Neural progenitor cell (in vitro differentiated cells): ENCODE data around the gene HLA-DQB1. TPM values are rescaled to one million over a fixed set of nuclear protein-coding genes. Genes with fewer than 3 reads are reported as not detected.

Experiments
- DNase-seq: peaks from one replicate; pipeline ENCODE4 v3.0.0-alpha.2; 2016; ENCODE audit warnings: low spot score
- H2AFZ ChIP-seq: fragments of 200-600 bp; sonication (generic); replicated peaks from 2 replicates; pipeline ENCODE4 v1.6.1; 2016; ENCODE audit warnings: antibody characterized with exemption
- H3F3A ChIP-seq: fragments of 200-600 bp; sonication (generic); 2 replicates; pipeline ENCODE4 v1.6.1; 2016; ENCODE audit warnings: antibody characterized with exemption, low read depth
- H3K27ac ChIP-seq: fragments of 200-600 bp; sonication (generic); 2 replicates; pipeline ENCODE4 v1.5.1; 2016; ENCODE audit warnings: mild to moderate bottlenecking
- H3K27me3 ChIP-seq: fragments of 200-600 bp; sonication (generic); 2 replicates; pipeline ENCODE4 v1.6.1; 2016; ENCODE audit warnings: mild to moderate bottlenecking, moderate library complexity
- H3K36me3 ChIP-seq: fragments of 200-600 bp; sonication (generic); 2 replicates; pipeline ENCODE4 v1.5.1; 2016
- H3K4me1 ChIP-seq: fragments of 200-600 bp; sonication (generic); 2 replicates; pipeline ENCODE4 v1.6.1; 2016; ENCODE audit warnings: mixed run types
- H3K4me2 ChIP-seq: fragments of 200-600 bp; sonication (generic); 2 replicates; pipeline ENCODE4 v1.6.1; 2016
- H3K4me3 ChIP-seq: fragments of 200-600 bp; sonication (generic); 2 replicates; pipeline ENCODE4 v1.5.1; 2016
- H3K79me2 ChIP-seq: fragments of 200-600 bp; sonication (generic); 2 replicates; pipeline ENCODE4 v1.6.1; 2016; ENCODE audit warnings: low read depth
- H3K9ac ChIP-seq: fragments of 200-600 bp; sonication (generic); 2 replicates; pipeline ENCODE4 v1.6.1; 2016
- H3K9me3 ChIP-seq: fragments of 200-600 bp; sonication (generic); 2 replicates; pipeline ENCODE4 v1.5.1; 2016; ENCODE audit warnings: low read depth
- H4K20me1 ChIP-seq: fragments of 200-600 bp; sonication (generic); 2 replicates; pipeline ENCODE4 v1.6.1; 2016; ENCODE audit warnings: low read depth
- H3K27ac Mint-ChIP-seq: 3 replicates; pipeline ENCODE4 v1.8.0; 2021; ENCODE audit warnings: mixed read lengths
- H3K27me3 Mint-ChIP-seq: 2 replicates; pipeline ENCODE4 v1.8.0; 2022; ENCODE audit warnings: low read depth, mild to moderate bottlenecking, inconsistent platforms, moderate library complexity, mixed read lengths; ENCODE audit not compliant: insufficient read depth
- H3K36me3 Mint-ChIP-seq: 3 replicates; pipeline ENCODE4 v1.8.0; 2021; ENCODE audit warnings: mixed read lengths
- H3K4me1 Mint-ChIP-seq: 3 replicates; pipeline ENCODE4 v1.8.0; 2021; ENCODE audit warnings: mixed read lengths
- H3K4me3 Mint-ChIP-seq: 3 replicates; pipeline ENCODE4 v1.8.0; 2021; ENCODE audit warnings: mild to moderate bottlenecking, moderate library complexity, mixed read lengths
- H3K9me3 Mint-ChIP-seq: 3 replicates; pipeline ENCODE4 v1.8.0; 2020; ENCODE audit warnings: mixed read lengths
- EZH2 ChIP-seq: fragments of 200-600 bp; sonication (generic); IDR thresholded peaks from 2 replicates; pipeline ENCODE4 v1.6.1; 2017; ENCODE audit warnings: antibody characterized with exemption, mild to moderate bottlenecking, moderate library complexity
- EZH2phosphoT487 ChIP-seq: fragments of 200-600 bp; sonication (generic); IDR thresholded peaks from 2 replicates; pipeline ENCODE4 v1.6.1; 2017; ENCODE audit warnings: antibody characterized with exemption
- total RNA-seq: library from RNA; depleted of rRNA; stranded (reverse); fragments of >200 nt; gene quantifications from 2 replicates; pipeline ENCODE4 v1.2.3, GENCODE V29; 2015; ENCODE audit warnings: low replicate concordance
- TF ChIP-seq, protein P1 (sequence below): fragments of 200-600 bp; sonication (generic); IDR thresholded peaks from 2 replicates; pipeline ENCODE4 v1.5.1; 2017; ENCODE audit warnings: antibody characterized with exemption, mild to moderate bottlenecking

HLA-DQB1 gene
- total RNA-seq, 1 donor from 2014 or later: 4.7 TPM

DNA sequence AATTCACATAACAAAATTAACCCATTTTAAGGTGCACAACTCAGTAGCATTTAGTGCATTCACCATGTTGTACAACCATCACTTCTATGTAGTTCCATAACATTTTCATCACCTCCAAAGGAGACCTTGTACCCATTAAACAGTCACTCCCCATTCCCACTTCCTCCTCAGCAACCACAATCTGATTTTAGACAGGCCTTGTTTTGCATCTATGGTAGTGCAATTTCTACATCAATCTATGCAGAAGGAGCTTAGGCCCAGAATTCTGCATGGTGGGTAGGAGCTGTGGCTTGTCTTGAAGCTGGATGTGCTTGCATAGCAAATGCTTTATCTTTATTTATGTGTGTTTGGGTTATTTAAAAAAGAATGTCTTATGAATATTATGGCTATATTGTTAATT is 42.8 kb downstream of the HLA-DQB1 start:
- no peaks in the 10 kb centered on the region for H3F3A ChIP-seq
- H3K79me2 ChIP-seq: no peaks in the 10 kb centered on the region
- no peaks in the 10 kb centered on the region for H3K27me3 ChIP-seq
- H3K27me3 Mint-ChIP-seq: no peaks in the 10 kb centered on the region
- peaks cover 3% of the 10 kb centered on the region for H3K9me3 Mint-ChIP-seq
- TF ChIP-seq EZH2 (no peak), EZH2phosphoT487 (no peak)
- TF ChIP-seq, protein P1, sequence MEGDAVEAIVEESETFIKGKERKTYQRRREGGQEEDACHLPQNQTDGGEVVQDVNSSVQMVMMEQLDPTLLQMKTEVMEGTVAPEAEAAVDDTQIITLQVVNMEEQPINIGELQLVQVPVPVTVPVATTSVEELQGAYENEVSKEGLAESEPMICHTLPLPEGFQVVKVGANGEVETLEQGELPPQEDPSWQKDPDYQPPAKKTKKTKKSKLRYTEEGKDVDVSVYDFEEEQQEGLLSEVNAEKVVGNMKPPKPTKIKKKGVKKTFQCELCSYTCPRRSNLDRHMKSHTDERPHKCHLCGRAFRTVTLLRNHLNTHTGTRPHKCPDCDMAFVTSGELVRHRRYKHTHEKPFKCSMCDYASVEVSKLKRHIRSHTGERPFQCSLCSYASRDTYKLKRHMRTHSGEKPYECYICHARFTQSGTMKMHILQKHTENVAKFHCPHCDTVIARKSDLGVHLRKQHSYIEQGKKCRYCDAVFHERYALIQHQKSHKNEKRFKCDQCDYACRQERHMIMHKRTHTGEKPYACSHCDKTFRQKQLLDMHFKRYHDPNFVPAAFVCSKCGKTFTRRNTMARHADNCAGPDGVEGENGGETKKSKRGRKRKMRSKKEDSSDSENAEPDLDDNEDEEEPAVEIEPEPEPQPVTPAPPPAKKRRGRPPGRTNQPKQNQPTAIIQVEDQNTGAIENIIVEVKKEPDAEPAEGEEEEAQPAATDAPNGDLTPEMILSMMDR: no peak
- no peak overlapping the region for H3K4me3 Mint-ChIP-seq
- no peaks in the 10 kb centered on the region for H3K4me1 ChIP-seq
- H2AFZ ChIP-seq: no peak overlapping the region
- H3K36me3 ChIP-seq: no peaks in the 10 kb centered on the region
- H3K4me3 ChIP-seq: no peak overlapping the region
- no peak overlapping the region for H3K4me2 ChIP-seq
- no peak for DNase-seq
- H3K27ac ChIP-seq: no peak overlapping the region
- H3K36me3 Mint-ChIP-seq: no peaks in the 10 kb centered on the region
- no peaks in the 10 kb centered on the region for H3K9me3 ChIP-seq
- H3K27ac Mint-ChIP-seq: no peak overlapping the region
- no peak overlapping the region for H3K9ac ChIP-seq
- no peaks in the 10 kb centered on the region for H4K20me1 ChIP-seq
- no peaks in the 10 kb centered on the region for H3K4me1 Mint-ChIP-seq

DNA sequence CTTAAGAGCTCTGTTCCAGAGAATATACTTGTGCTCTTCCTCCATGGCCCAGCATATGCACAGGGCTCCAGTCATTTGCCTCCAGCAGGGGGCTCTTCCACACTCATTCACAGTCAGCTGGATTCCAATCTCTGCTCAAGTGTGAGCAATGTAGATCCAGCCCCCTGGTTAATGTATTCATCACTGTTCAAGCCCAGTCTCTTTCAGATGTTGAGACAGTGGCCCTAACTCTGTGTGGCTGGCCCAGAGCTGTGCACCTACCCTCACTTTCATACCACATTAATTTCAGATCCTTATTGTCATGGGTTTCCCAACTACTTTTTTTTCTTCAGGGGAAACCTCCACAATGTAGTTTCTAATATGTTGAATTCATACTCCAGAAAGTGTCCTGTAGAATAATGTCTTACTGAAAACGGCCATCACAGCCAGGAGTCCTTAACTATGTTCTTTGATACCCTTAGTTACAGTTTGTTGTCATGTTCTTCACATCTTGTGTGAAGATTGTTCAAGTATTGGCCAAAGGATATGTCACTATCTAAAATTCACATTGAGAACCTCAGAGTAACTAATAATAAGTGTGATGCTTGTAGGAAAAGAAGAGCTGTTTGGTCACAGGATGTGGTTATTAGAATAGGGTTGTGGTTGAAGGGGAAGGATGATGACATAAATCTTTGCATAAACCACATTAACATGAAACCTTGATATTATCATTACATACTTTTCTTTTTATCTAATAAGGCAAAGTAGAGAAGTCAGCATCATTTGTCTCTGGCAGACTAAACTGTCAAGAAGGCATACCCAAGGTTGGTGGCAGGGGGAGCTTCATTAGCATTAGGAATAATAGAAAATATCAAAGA is 43.7 kb downstream of the HLA-DQB1 start:
- no peak overlapping the region for H2AFZ ChIP-seq
- Mint-ChIP-seq H3K27ac (no peak overlapping the region), H3K27me3 (peaks cover 3% of the 10 kb centered on the region), H3K4me3 (no peak overlapping the region), H3K9me3 (peaks cover 4% of the 10 kb centered on the region), H3K36me3 (no peaks in the 10 kb centered on the region), H3K4me1 (no peaks in the 10 kb centered on the region)
- H3K9me3 ChIP-seq: no peaks in the 10 kb centered on the region
- no peak overlapping the region for H3K4me3 ChIP-seq
- no peak overlapping the region for H3K4me2 ChIP-seq
- no peaks in the 10 kb centered on the region for H3K36me3 ChIP-seq
- no peak overlapping the region for H3K27ac ChIP-seq
- no peaks in the 10 kb centered on the region for H3F3A ChIP-seq
- no peaks in the 10 kb centered on the region for H3K27me3 ChIP-seq
- no peaks in the 10 kb centered on the region for H3K79me2 ChIP-seq
- no peaks in the 10 kb centered on the region for H3K4me1 ChIP-seq
- H3K9ac ChIP-seq: no peak overlapping the region
- TF ChIP-seq, protein P1: peak; percentile 81
- TF ChIP-seq EZH2: no peak
- no peak for TF ChIP-seq EZH2phosphoT487
- no peaks in the 10 kb centered on the region for H4K20me1 ChIP-seq
- peak; percentile 87 for DNase-seq

DNA sequence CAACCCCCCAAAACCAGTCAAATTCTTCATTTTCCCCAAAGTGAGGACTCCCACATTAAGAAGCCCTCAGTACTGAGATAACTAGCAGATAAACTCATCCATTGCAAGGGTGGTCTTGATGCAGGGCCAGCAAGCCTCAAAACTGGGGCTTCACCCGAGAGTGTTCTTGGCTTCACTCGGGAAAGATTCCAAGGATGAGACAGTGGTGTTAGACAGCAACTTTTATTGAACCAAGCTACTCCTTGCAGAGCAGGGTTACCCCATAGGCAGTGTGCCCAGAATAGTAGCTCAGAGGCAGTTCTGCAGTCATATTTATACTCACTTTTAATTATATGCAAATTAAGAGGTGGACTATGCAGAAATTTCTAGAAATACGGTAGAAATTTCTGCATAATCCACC is 45.1 kb downstream of the HLA-DQB1 start:
- Histone ChIP-seq H3K9me3 (no peaks in the 10 kb centered on the region), H3K4me2 (no peak overlapping the region), H3K4me1 (no peaks in the 10 kb centered on the region), H3K9ac (no peak overlapping the region), H3K79me2 (no peaks in the 10 kb centered on the region), H3K27me3 (no peaks in the 10 kb centered on the region), H4K20me1 (no peaks in the 10 kb centered on the region), H3K36me3 (no peaks in the 10 kb centered on the region), H2AFZ (no peak overlapping the region), H3F3A (no peaks in the 10 kb centered on the region), H3K4me3 (no peak overlapping the region), H3K27ac (no peak overlapping the region)
- H3K27ac Mint-ChIP-seq: no peak overlapping the region
- TF ChIP-seq EZH2phosphoT487 (no peak), EZH2 (no peak)
- TF ChIP-seq, protein P1: no peak
- no peak overlapping the region for H3K4me3 Mint-ChIP-seq
- H3K4me1 Mint-ChIP-seq: no peaks in the 10 kb centered on the region
- H3K9me3 Mint-ChIP-seq: peaks cover 5% of the 10 kb centered on the region
- DNase-seq: no peak
- H3K36me3 Mint-ChIP-seq: no peaks in the 10 kb centered on the region
- peaks cover 3% of the 10 kb centered on the region for H3K27me3 Mint-ChIP-seq
